ENCODE data around the gene NPIPA7.
"Not testable (repeated sequence)": the region's sequence is repeated elsewhere in the genome, so short reads cannot be mapped to it uniquely, and the experiment has no call there.

- not testable (repeated sequence) for TF ChIP-seq CTCF, POLR2A (IDR thresholded peaks at IDR 0.05)
Measured at GRCh38 chr16:16363595-16363994, 15.3 kb upstream of the NPIPA7 start.

All from heart left ventricle (tissue), 13 donors.